Neural progenitor cell (in vitro differentiated cells): ENCODE data around the gene ERC2. TPM values are rescaled to one million over a fixed set of nuclear protein-coding genes. Genes with fewer than 3 reads are reported as not detected.

Experiments
- DNase-seq: peaks from one replicate; pipeline ENCODE4 v3.0.0-alpha.2; 2016; ENCODE audit warnings: low spot score
- H2AFZ ChIP-seq: fragments of 200-600 bp; sonication (generic); replicated peaks from 2 replicates; pipeline ENCODE4 v1.6.1; 2016; ENCODE audit warnings: antibody characterized with exemption
- H3F3A ChIP-seq: fragments of 200-600 bp; sonication (generic); 2 replicates; pipeline ENCODE4 v1.6.1; 2016; ENCODE audit warnings: antibody characterized with exemption, low read depth
- H3K27ac ChIP-seq: fragments of 200-600 bp; sonication (generic); 2 replicates; pipeline ENCODE4 v1.5.1; 2016; ENCODE audit warnings: mild to moderate bottlenecking
- H3K27me3 ChIP-seq: fragments of 200-600 bp; sonication (generic); 2 replicates; pipeline ENCODE4 v1.6.1; 2016; ENCODE audit warnings: mild to moderate bottlenecking, moderate library complexity
- H3K36me3 ChIP-seq: fragments of 200-600 bp; sonication (generic); 2 replicates; pipeline ENCODE4 v1.5.1; 2016
- H3K4me1 ChIP-seq: fragments of 200-600 bp; sonication (generic); 2 replicates; pipeline ENCODE4 v1.6.1; 2016; ENCODE audit warnings: mixed run types
- H3K4me2 ChIP-seq: fragments of 200-600 bp; sonication (generic); 2 replicates; pipeline ENCODE4 v1.6.1; 2016
- H3K4me3 ChIP-seq: fragments of 200-600 bp; sonication (generic); 2 replicates; pipeline ENCODE4 v1.5.1; 2016
- H3K79me2 ChIP-seq: fragments of 200-600 bp; sonication (generic); 2 replicates; pipeline ENCODE4 v1.6.1; 2016; ENCODE audit warnings: low read depth
- H3K9ac ChIP-seq: fragments of 200-600 bp; sonication (generic); 2 replicates; pipeline ENCODE4 v1.6.1; 2016
- H3K9me3 ChIP-seq: fragments of 200-600 bp; sonication (generic); 2 replicates; pipeline ENCODE4 v1.5.1; 2016; ENCODE audit warnings: low read depth
- H4K20me1 ChIP-seq: fragments of 200-600 bp; sonication (generic); 2 replicates; pipeline ENCODE4 v1.6.1; 2016; ENCODE audit warnings: low read depth
- H3K27ac Mint-ChIP-seq: 3 replicates; pipeline ENCODE4 v1.8.0; 2021; ENCODE audit warnings: mixed read lengths
- H3K27me3 Mint-ChIP-seq: 2 replicates; pipeline ENCODE4 v1.8.0; 2022; ENCODE audit warnings: low read depth, mild to moderate bottlenecking, inconsistent platforms, moderate library complexity, mixed read lengths; ENCODE audit not compliant: insufficient read depth
- H3K36me3 Mint-ChIP-seq: 3 replicates; pipeline ENCODE4 v1.8.0; 2021; ENCODE audit warnings: mixed read lengths
- H3K4me1 Mint-ChIP-seq: 3 replicates; pipeline ENCODE4 v1.8.0; 2021; ENCODE audit warnings: mixed read lengths
- H3K4me3 Mint-ChIP-seq: 3 replicates; pipeline ENCODE4 v1.8.0; 2021; ENCODE audit warnings: mild to moderate bottlenecking, moderate library complexity, mixed read lengths
- H3K9me3 Mint-ChIP-seq: 3 replicates; pipeline ENCODE4 v1.8.0; 2020; ENCODE audit warnings: mixed read lengths
- CTCF ChIP-seq: fragments of 200-600 bp; sonication (generic); IDR thresholded peaks from 2 replicates; pipeline ENCODE4 v1.5.1; 2017; ENCODE audit warnings: antibody characterized with exemption, mild to moderate bottlenecking
- EZH2 ChIP-seq: fragments of 200-600 bp; sonication (generic); IDR thresholded peaks from 2 replicates; pipeline ENCODE4 v1.6.1; 2017; ENCODE audit warnings: antibody characterized with exemption, mild to moderate bottlenecking, moderate library complexity
- EZH2phosphoT487 ChIP-seq: fragments of 200-600 bp; sonication (generic); IDR thresholded peaks from 2 replicates; pipeline ENCODE4 v1.6.1; 2017; ENCODE audit warnings: antibody characterized with exemption
- total RNA-seq: library from RNA; depleted of rRNA; stranded (reverse); fragments of >200 nt; gene quantifications from 2 replicates; pipeline ENCODE4 v1.2.3, GENCODE V29; 2015; ENCODE audit warnings: low replicate concordance

ERC2 gene
- total RNA-seq, 1 donor from 2014 or later, result 24.8 TPM

- H3K27ac Mint-ChIP-seq, result no peak overlapping the region
- no peaks in the 10 kb centered on the region for H3K36me3 ChIP-seq
- DNase-seq, result no peak
- no peak overlapping the region for H3K4me3 ChIP-seq
- no peak overlapping the region for H3K4me3 Mint-ChIP-seq
- H3K9me3 ChIP-seq, result no peaks in the 10 kb centered on the region
- H3K36me3 Mint-ChIP-seq, result no peaks in the 10 kb centered on the region
- TF ChIP-seq EZH2phosphoT487 (no peak), EZH2 (no peak), CTCF (no peak)
- H3K4me1 ChIP-seq, result no peaks in the 10 kb centered on the region
- no peaks in the 10 kb centered on the region for H3K4me1 Mint-ChIP-seq
- no peak overlapping the region for H3K9ac ChIP-seq
- no peaks in the 10 kb centered on the region for H3K27me3 Mint-ChIP-seq
- H4K20me1 ChIP-seq, result no peaks in the 10 kb centered on the region
- no peaks in the 10 kb centered on the region for H3K79me2 ChIP-seq
- H3F3A ChIP-seq, result no peaks in the 10 kb centered on the region
- peaks cover 3% of the 10 kb centered on the region for H3K9me3 Mint-ChIP-seq
- H3K4me2 ChIP-seq, result no peak overlapping the region
- H3K27me3 ChIP-seq, result no peaks in the 10 kb centered on the region
- H3K27ac ChIP-seq, result no peak overlapping the region
- no peak overlapping the region for H2AFZ ChIP-seq
Observed at GRCh38 chr3:55958605-55959004, 509.7 kb downstream of the ERC2 start.

GRCh38 chr3:55955891-55956477 lies 512.3 kb downstream of the ERC2 start:
- no peaks in the 10 kb centered on the region for H4K20me1 ChIP-seq
- H3K79me2 ChIP-seq, result no peaks in the 10 kb centered on the region
- peaks cover 4% of the 10 kb centered on the region for H3K4me1 Mint-ChIP-seq
- no peak overlapping the region for H3K4me3 ChIP-seq
- H3K4me3 Mint-ChIP-seq, result no peak overlapping the region
- H3F3A ChIP-seq, result no peaks in the 10 kb centered on the region
- no peak overlapping the region for H3K4me2 ChIP-seq
- no peaks in the 10 kb centered on the region for H3K9me3 ChIP-seq
- no peaks in the 10 kb centered on the region for H3K27me3 ChIP-seq
- peaks cover 3% of the 10 kb centered on the region for H3K9me3 Mint-ChIP-seq
- no peak overlapping the region for H2AFZ ChIP-seq
- no peak overlapping the region for H3K9ac ChIP-seq
- no peak overlapping the region for H3K27ac Mint-ChIP-seq
- H3K27ac ChIP-seq, result no peak overlapping the region
- H3K27me3 Mint-ChIP-seq, result peaks cover 2% of the 10 kb centered on the region
- no peaks in the 10 kb centered on the region for H3K36me3 ChIP-seq
- no peaks in the 10 kb centered on the region for H3K4me1 ChIP-seq
- TF ChIP-seq EZH2, result no peak
- no peaks in the 10 kb centered on the region for H3K36me3 Mint-ChIP-seq
- no peak for DNase-seq

- H3F3A ChIP-seq, result no peaks in the 10 kb centered on the region
- H3K27me3 Mint-ChIP-seq, result peaks cover 5% of the 10 kb centered on the region
- H3K27ac ChIP-seq, result no peak overlapping the region
- DNase-seq, result no peak
- no peak overlapping the region for H3K9ac ChIP-seq
- no peaks in the 10 kb centered on the region for H3K4me1 ChIP-seq
- H3K27ac Mint-ChIP-seq, result no peak overlapping the region
- H3K9me3 ChIP-seq, result no peaks in the 10 kb centered on the region
- H3K4me2 ChIP-seq, result no peak overlapping the region
- no peak overlapping the region for H3K4me3 ChIP-seq
- TF ChIP-seq EZH2 (no peak), CTCF (no peak), EZH2phosphoT487 (no peak)
- H3K36me3 ChIP-seq, result no peaks in the 10 kb centered on the region
- H3K4me1 Mint-ChIP-seq, result peaks cover 4% of the 10 kb centered on the region
- H3K4me3 Mint-ChIP-seq, result no peak overlapping the region
- H3K27me3 ChIP-seq, result no peaks in the 10 kb centered on the region
- H3K79me2 ChIP-seq, result no peaks in the 10 kb centered on the region
- H3K9me3 Mint-ChIP-seq, result no peaks in the 10 kb centered on the region
- H2AFZ ChIP-seq, result no peak overlapping the region
- H4K20me1 ChIP-seq, result no peaks in the 10 kb centered on the region
- peaks cover 2% of the 10 kb centered on the region for H3K36me3 Mint-ChIP-seq
Observed at GRCh38 chr3:55951388-55951787, 516.9 kb downstream of the ERC2 start.

GRCh38 chr3:55947406-55947805 lies 520.9 kb downstream of the ERC2 start:
- H3K79me2 ChIP-seq, result no peaks in the 10 kb centered on the region
- no peaks in the 10 kb centered on the region for H4K20me1 ChIP-seq
- no peaks in the 10 kb centered on the region for H3K27me3 ChIP-seq
- H3K36me3 ChIP-seq, result no peaks in the 10 kb centered on the region
- H3K4me1 ChIP-seq, result no peaks in the 10 kb centered on the region
- no peaks in the 10 kb centered on the region for H3K9me3 ChIP-seq
- Mint-ChIP-seq H3K27ac (no peak overlapping the region), H3K9me3 (no peaks in the 10 kb centered on the region), H3K4me3 (no peak overlapping the region), H3K4me1 (peaks cover 4% of the 10 kb centered on the region), H3K27me3 (peaks cover 5% of the 10 kb centered on the region), H3K36me3 (peaks cover 2% of the 10 kb centered on the region)
- H3K4me3 ChIP-seq, result no peak overlapping the region
- H3K27ac ChIP-seq, result no peak overlapping the region
- no peak overlapping the region for H2AFZ ChIP-seq
- H3K4me2 ChIP-seq, result no peak overlapping the region
- DNase-seq, result no peak
- no peak overlapping the region for H3K9ac ChIP-seq
- TF ChIP-seq EZH2phosphoT487, result no peak
- no peaks in the 10 kb centered on the region for H3F3A ChIP-seq
